Gastrocnemius medialis (tissue), 4 donors: Measurements from ENCODE around the gene BRINP1. TPM values are rescaled to one million over a fixed set of nuclear protein-coding genes. Genes with fewer than 3 reads are reported as not detected.

Experiments
- ATAC-seq, 2 donors: fragments of 150-250 bp; one replicate each; pipeline ENCODE4 v1.9.1; 2016
- DNase-seq, 2 donors: peaks; one replicate each; pipeline ENCODE4 v3.0.0-alpha.2; 2019
- H3K27ac ChIP-seq, 4 donors: fragments of 200-600 bp; sonication (generic); 1 replicate in 1 of 4; 2 replicates in 3 of 4; pipeline ENCODE4 v1.5.1; 2016 to 2018; ENCODE audit warnings: mild to moderate bottlenecking in 2 of 4, moderate library complexity in 1 of 4
- H3K27me3 ChIP-seq, 3 donors: fragments of 200-600 bp; sonication (generic) in 2 of 3; 1 replicate in 1 of 3; 2 replicates in 2 of 3; pipeline versions ENCODE4 v1.5.1 to v1.6.0; 2016 to 2019; ENCODE audit warnings: mild to moderate bottlenecking in 1 of 3, moderate library complexity in 1 of 3
- H3K36me3 ChIP-seq, 2 donors: fragments of 200-600 bp; sonication (generic) in 1 of 2; one replicate each; pipeline ENCODE4 v1.5.1; 2017 to 2018
- H3K4me1 ChIP-seq, 2 donors: fragments of 200-600 bp; sonication (generic) in 1 of 2; one replicate each; pipeline ENCODE4 v1.5.1; 2016 to 2017; ENCODE audit warnings: mild to moderate bottlenecking in 2 of 2
- H3K4me3 ChIP-seq, 4 donors: fragments of 200-600 bp; sonication (generic) in 3 of 4; 1 replicate in 1 of 4; 2 replicates in 3 of 4; pipeline ENCODE4 v1.5.1; 2016 to 2019; ENCODE audit warnings: mild to moderate bottlenecking in 2 of 4
- H3K9me3 ChIP-seq, 3 donors: fragments of 200-600 bp; sonication (generic) in 2 of 3; 1 replicate in 1 of 3; 2 replicates in 2 of 3; pipeline ENCODE4 v1.5.1; 2016 to 2019
- CTCF ChIP-seq, 5 experiments: fragments of 450-650 bp in 3 of 5; fragments of 200-600 bp in 2 of 5; sonication (generic) in 2 of 5; IDR thresholded peaks in 4 of 5; conservative IDR thresholded peaks in 1 of 5; 1 replicate in 4 of 5; 2 replicates in 1 of 5; pipeline ENCODE4 v1.5.1; 2016 to 2019; ENCODE audit warnings: antibody characterized with exemption in 5 of 5, mild to moderate bottlenecking in 3 of 5, moderate library complexity in 3 of 5
- POLR2A ChIP-seq, 2 donors: fragments of 450-650 bp; IDR thresholded peaks; one replicate each; pipeline ENCODE4 v1.6.1; 2017; ENCODE audit warnings: antibody characterized with exemption in 2 of 2, mild to moderate bottlenecking in 2 of 2, moderate library complexity in 2 of 2
- in situ Hi-C, 4 donors: fragments of 200-750 bp; cut with MboI; loops; one replicate each; pipeline versions ENCODE4 v1.15.0 to v1.8.0; 2017; ENCODE audit warnings: low sequenced_read_pairs in 4 of 4
- intact Hi-C: fragments of 100-400 bp; cut with DNase I; formaldehyde crosslinking; loops from one replicate; pipeline ENCODE4 v1.15.1; 2023; ENCODE audit warnings: low total_unique reads
- total RNA-seq, 4 donors: library from RNA; depleted of rRNA; stranded (reverse); fragments of >200 nt; gene quantifications; one replicate each; pipeline versions ENCODE4 v1.1.0 to v1.2.3, GENCODE V29; 2016

The BRINP1 gene
- total RNA-seq, 4 donors from 2014 or later = 0.07 TPM; not detected in 3

- Histone ChIP-seq H3K9me3 (no peaks in the 10 kb centered on the region), H3K4me1 (no peaks in the 10 kb centered on the region), H3K27ac (no peak overlapping the region), H3K4me3 (no peak overlapping the region), H3K27me3 (no peaks in the 10 kb centered on the region), H3K36me3 (no peaks in the 10 kb centered on the region)
- TF ChIP-seq POLR2A (IDR thresholded peaks at IDR 0.05) (no peak), CTCF (IDR thresholded peaks at IDR 0.05 in 4 of 5, conservative IDR thresholded peaks at IDR 0.05 in 1 of 5) (no peak)
- ATAC-seq (no peak), DNase-seq (no peak)
- intact Hi-C loops = no loop called here
- in situ Hi-C loops = no loop called here
These were observed 11.7 kb downstream of the BRINP1 start for GRCh38 chr9:119357336-119358096.

- intact Hi-C loops = no loop called here
- in situ Hi-C loops = no loop called here
- no peak for ATAC-seq
- DNase-seq = no peak
- Histone ChIP-seq H3K9me3 (no peaks in the 10 kb centered on the region), H3K27me3 (no peaks in the 10 kb centered on the region), H3K27ac (no peak overlapping the region), H3K4me1 (no peaks in the 10 kb centered on the region), H3K36me3 (no peaks in the 10 kb centered on the region), H3K4me3 (no peak overlapping the region)
- TF ChIP-seq POLR2A (IDR thresholded peaks at IDR 0.05) (no peak), CTCF (IDR thresholded peaks at IDR 0.05 in 4 of 5, conservative IDR thresholded peaks at IDR 0.05 in 1 of 5) (no peak)
These were observed 19.8 kb downstream of the BRINP1 start for GRCh38 chr9:119349351-119349825.

- H3K27ac ChIP-seq = no peak overlapping the region
- no peak for ATAC-seq
- in situ Hi-C loops (no loop called here), intact Hi-C loops (no loop called here)
- TF ChIP-seq CTCF (IDR thresholded peaks at IDR 0.05 in 4 of 5, conservative IDR thresholded peaks at IDR 0.05 in 1 of 5) (no peak), POLR2A (IDR thresholded peaks at IDR 0.05) (no peak)
- H3K4me3 ChIP-seq = no peak overlapping the region
- H3K27me3 ChIP-seq = no peaks in the 10 kb centered on the region
- H3K9me3 ChIP-seq = no peaks in the 10 kb centered on the region
- H3K4me1 ChIP-seq = no peaks in the 10 kb centered on the region
- H3K36me3 ChIP-seq = no peaks in the 10 kb centered on the region
- no peak for DNase-seq
These were observed 25.9 kb downstream of the BRINP1 start for GRCh38 chr9:119343059-119343990.

- in situ Hi-C loops = no loop called here
- no peak for ATAC-seq
- TF ChIP-seq POLR2A (IDR thresholded peaks at IDR 0.05) = no peak
- no peak for TF ChIP-seq CTCF (IDR thresholded peaks at IDR 0.05 in 4 of 5, conservative IDR thresholded peaks at IDR 0.05 in 1 of 5)
These were observed 30.2 kb downstream of the BRINP1 start for GRCh38 chr9:119339056-119339455.

More at GRCh38 chr9:119339056-119339455, 30.2 kb downstream of the BRINP1 start:
- H3K4me3 ChIP-seq = no peak overlapping the region
- DNase-seq = no peak
- no peaks in the 10 kb centered on the region for H3K9me3 ChIP-seq
- no peaks in the 10 kb centered on the region for H3K27me3 ChIP-seq
- H3K36me3 ChIP-seq = no peaks in the 10 kb centered on the region
- no peak overlapping the region for H3K27ac ChIP-seq
- intact Hi-C loops = no loop called here
- no peaks in the 10 kb centered on the region for H3K4me1 ChIP-seq
